Measurements from ENCODE around the gene VPS37B.
"Not testable (repeated sequence)": the region's sequence is repeated elsewhere in the genome, so short reads cannot be mapped to it uniquely, and the experiment has no call there.

The VPS37B gene

DNA sequence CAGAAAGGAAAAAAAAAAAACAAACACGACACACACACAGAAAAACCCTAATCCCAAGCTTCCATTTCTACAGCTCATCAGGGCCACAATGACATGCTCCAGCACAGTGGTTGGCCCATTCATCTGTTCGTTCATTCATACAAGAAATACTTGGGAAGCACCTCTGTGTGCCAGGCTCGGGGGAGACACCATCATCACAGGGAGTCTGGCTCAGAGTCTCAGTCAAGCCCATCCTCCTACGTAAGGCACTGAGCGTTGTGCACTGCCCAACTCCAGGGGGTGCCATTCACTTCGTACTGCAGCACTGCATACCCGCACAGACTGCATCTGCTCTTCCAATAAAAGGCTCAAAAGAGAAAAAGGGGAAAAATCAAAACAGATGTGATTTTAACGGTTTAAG is 15.3 kb downstream of the VPS37B start:
- DNase-seq (ENCODE audit: low read depth): no peak
- H3K4me3 ChIP-seq (ENCODE audit: low read depth, low read length): no peak overlapping the region
- TF ChIP-seq, protein P1, sequence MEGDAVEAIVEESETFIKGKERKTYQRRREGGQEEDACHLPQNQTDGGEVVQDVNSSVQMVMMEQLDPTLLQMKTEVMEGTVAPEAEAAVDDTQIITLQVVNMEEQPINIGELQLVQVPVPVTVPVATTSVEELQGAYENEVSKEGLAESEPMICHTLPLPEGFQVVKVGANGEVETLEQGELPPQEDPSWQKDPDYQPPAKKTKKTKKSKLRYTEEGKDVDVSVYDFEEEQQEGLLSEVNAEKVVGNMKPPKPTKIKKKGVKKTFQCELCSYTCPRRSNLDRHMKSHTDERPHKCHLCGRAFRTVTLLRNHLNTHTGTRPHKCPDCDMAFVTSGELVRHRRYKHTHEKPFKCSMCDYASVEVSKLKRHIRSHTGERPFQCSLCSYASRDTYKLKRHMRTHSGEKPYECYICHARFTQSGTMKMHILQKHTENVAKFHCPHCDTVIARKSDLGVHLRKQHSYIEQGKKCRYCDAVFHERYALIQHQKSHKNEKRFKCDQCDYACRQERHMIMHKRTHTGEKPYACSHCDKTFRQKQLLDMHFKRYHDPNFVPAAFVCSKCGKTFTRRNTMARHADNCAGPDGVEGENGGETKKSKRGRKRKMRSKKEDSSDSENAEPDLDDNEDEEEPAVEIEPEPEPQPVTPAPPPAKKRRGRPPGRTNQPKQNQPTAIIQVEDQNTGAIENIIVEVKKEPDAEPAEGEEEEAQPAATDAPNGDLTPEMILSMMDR (IDR thresholded peaks at IDR 0.05; ENCODE audit: control insufficient read depth, extremely low read depth, insufficient read depth): 0 out of 2 replicates have a peak, but pooled peaks have one; percentile 14

GRCh38 chr12:122880155-122880667 is 15.7 kb downstream of the VPS37B start:
- TF ChIP-seq, protein P1 (IDR thresholded peaks at IDR 0.05; ENCODE audit: control insufficient read depth, extremely low read depth, insufficient read depth): no peak
- DNase-seq (ENCODE audit: low read depth): no peak
- no peak overlapping the region for H3K4me3 ChIP-seq (ENCODE audit: low read depth, low read length)

DNA sequence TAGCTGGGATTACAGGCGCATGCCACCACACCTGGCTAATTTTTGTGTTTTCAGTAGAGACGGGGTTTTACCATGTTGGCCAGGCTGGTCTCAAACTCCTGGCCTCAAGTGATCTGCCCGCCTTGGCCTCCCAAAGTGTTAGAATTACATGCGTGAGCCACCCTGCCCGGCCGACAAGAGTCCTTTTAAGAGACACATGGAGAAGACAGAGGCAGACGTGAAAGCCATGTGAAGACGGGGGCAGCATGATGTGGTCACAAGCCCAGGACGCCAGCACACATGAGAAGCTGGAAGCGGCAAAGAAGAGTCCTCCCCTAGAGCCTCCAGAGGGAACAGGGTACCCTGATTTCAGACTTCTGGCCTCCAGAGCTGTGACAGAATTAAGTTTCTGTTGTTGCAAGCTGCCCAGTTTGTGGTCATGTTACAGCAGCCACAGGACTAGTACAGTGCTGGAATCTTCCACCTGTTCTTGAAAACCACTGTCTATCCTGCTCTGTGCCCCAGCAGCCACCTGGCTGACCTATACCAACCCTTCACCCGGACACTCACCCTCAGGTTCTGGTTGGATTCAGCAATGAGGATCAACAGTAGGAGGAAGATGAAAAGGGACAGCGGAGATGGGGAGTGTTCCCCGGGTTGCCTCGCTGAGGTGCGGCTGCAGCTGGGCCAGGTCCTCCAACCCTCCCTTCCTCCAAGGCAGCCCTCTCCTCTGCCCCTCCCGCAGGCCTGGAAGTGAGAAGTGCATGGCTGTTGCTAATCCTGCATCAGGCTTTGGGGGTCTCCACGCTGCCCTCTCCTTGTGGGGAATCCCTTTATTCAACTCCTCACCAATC is 16.9 kb downstream of the VPS37B start:
- TF ChIP-seq, protein P1 (IDR thresholded peaks at IDR 0.05; ENCODE audit: control insufficient read depth, extremely low read depth, insufficient read depth): no peak
- H3K4me3 ChIP-seq (ENCODE audit: low read depth, low read length): no peak overlapping the region
- DNase-seq (ENCODE audit: low read depth): no peak

DNA sequence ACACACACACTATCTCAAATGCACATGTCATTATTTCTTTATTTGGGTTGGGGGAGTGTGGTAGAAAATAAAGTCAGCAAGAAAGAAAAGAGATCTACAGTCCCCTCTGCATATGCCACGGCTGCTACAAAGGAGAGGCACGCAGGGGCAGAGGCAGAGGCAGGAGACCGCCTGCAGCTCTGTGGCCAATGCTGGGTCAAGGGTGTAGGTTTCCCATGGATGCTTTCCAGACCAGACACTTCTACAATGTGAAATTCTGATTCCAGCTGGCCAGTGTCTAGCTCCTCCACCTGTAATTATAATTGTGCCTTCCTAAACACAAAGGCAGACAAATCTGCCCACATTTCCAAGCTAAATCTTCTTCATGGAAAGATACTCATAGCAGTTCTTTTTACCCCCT is 19.2 kb downstream of the VPS37B start:
- H3K4me3 ChIP-seq (ENCODE audit: low read depth, low read length): no peak overlapping the region
- TF ChIP-seq, protein P1 (IDR thresholded peaks at IDR 0.05; ENCODE audit: control insufficient read depth, extremely low read depth, insufficient read depth): no peak
- no peak for DNase-seq (ENCODE audit: low read depth)

- DNase-seq (ENCODE audit: low read depth); H3K4me3 ChIP-seq (ENCODE audit: low read depth, low read length): not testable (repeated sequence)
These were observed 19.6 kb downstream of the VPS37B start for GRCh38 chr12:122876281-122876680.

GRCh38 chr12:122875590-122876220 is 20.2 kb downstream of the VPS37B start:
- TF ChIP-seq, protein P1 (IDR thresholded peaks at IDR 0.05; ENCODE audit: control insufficient read depth, extremely low read depth, insufficient read depth): no peak
- DNase-seq (ENCODE audit: low read depth): no peak
- H3K4me3 ChIP-seq (ENCODE audit: low read depth, low read length): no peak overlapping the region

- H3K4me3 ChIP-seq (ENCODE audit: low read depth, low read length): no peak overlapping the region
- no peak for DNase-seq (ENCODE audit: low read depth)
- TF ChIP-seq, protein P1 (IDR thresholded peaks at IDR 0.05; ENCODE audit: control insufficient read depth, extremely low read depth, insufficient read depth): no peak
These were observed 21.8 kb downstream of the VPS37B start for GRCh38 chr12:122874081-122874480.

Measured in LNCaP clone FGC (cell line).